NCI-H1105 (cell line): ENCODE results near the gene TBX1.
"Not testable (repeated sequence)": the region's sequence is repeated elsewhere in the genome, so short reads cannot be mapped to it uniquely, and the experiment has no call there.

ENCODE experiments used
- DNase-seq: peaks from one replicate; lab custom pipeline; 2025; lab: John Stamatoyannopoulos, UW

Gene TBX1

DNA sequence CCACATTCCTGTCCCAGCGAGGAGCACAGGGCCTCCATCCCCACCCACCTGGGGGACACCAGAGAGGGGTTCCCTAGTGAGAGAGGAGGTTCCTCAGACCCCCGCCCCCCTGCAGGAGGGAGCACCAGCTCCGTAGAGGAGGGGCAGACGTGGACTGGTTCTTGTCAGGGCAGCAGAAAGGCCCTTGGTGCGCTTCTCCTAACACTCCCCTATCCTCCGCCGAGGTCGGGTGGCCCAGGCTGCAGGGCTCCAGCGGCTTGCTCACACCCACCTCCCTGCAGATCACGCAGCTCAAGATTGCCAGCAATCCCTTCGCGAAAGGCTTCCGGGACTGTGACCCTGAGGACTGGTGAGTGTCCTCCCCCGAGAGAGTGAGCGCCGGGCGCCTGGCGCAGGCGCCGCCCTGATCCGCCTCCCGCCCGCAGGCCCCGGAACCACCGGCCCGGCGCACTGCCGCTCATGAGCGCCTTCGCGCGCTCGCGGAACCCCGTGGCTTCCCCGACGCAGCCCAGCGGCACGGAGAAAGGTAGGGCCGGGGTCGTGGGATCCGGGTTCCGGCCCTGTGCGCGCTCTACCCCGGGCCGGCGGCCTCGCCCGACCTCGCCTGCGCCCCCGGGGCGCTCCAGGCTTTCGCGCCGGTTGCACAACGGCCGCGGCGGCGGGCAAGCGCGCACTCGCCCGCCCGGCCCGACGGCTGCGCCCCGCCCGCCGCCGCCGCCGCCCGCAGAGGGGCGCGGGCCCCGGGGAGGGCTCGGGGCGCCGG is 5.1 kb downstream of the TBX1 start:
- no peak for DNase-seq

DNA sequence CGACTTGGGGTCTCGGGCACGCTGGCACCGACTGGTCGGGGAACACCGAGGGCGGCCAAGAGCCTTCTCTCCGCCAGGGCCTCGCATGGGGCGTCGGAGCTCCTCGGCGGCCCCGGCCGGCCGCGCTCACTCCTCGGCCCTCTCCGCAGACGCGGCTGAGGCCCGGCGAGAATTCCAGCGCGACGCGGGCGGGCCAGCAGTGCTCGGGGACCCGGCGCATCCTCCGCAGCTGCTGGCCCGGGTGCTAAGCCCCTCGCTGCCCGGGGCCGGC is 5.6 kb downstream of the TBX1 start:
- no peak for DNase-seq

GRCh38 chr22:19766511-19767426 is 6.2 kb downstream of the TBX1 start:
- no peak for DNase-seq

- no peak for DNase-seq
Observed at GRCh38 chr22:19767427-19768341, 7.1 kb downstream of the TBX1 start.

DNA sequence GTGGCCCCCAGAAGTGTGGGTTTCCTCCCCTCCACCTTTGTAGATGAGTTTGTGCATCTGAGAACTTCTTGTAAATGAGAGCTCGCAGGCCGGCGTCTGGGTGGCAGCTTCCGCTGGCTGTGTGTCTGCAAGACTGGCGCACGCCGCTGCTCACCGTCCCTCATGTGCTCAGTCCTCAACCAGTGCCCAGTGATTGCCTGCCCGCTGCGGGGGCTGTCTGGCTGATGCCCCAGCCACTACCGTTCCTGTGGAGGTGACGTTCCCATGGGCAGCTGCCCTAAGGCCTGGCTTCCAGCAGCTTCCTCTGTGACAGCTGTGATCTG is 8.8 kb downstream of the TBX1 start:
- DNase-seq = no peak

GRCh38 chr22:19770349-19771220 is 10.0 kb downstream of the TBX1 start:
- no peak for DNase-seq

GRCh38 chr22:19772422-19772672 is 11.8 kb downstream of the TBX1 start:
- no peak for DNase-seq

DNA sequence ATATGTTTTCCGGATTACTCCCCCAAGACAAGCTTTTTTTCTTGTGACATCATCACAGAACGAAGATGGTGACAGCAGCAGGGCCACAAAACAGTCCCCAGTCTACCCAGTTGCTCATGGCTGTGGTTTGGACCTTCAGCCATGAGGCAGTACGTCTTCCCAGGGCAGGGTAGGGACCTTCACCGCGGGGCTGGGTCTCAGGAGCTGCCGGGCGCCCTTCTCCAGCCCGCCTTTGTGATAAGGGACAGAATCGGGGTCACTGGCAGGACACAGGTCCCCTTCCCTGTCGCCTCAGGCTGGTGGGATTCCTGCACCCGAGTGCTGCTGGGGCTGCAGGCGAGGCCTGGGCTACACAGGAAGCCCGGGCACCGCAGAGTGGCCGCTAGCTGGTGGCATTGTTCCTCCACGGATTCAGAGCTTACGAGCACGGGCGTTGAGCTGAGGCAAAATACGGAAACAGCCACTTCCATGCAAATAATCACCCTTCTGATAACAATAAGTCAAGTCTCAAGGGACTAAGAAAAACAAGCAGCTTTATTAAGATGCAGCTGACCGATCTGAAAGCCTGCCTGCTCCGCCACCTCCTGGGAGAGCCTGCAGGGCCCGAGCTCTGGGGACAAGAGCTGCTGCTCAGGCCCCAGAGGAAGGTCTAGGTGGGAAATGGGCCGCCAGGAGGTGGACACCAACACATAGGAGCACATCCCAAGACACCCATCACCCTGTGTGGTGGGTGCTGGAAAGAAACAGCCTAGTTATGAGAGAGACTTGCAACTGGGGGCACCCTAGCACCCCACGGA is 12.3 kb downstream of the TBX1 start:
- no peak for DNase-seq

- no peak for DNase-seq
Observed at GRCh38 chr22:19773470-19774040, 13.0 kb downstream of the TBX1 start.

GRCh38 chr22:19774628-19775027 is 14.1 kb downstream of the TBX1 start:
- no peak for DNase-seq

DNA sequence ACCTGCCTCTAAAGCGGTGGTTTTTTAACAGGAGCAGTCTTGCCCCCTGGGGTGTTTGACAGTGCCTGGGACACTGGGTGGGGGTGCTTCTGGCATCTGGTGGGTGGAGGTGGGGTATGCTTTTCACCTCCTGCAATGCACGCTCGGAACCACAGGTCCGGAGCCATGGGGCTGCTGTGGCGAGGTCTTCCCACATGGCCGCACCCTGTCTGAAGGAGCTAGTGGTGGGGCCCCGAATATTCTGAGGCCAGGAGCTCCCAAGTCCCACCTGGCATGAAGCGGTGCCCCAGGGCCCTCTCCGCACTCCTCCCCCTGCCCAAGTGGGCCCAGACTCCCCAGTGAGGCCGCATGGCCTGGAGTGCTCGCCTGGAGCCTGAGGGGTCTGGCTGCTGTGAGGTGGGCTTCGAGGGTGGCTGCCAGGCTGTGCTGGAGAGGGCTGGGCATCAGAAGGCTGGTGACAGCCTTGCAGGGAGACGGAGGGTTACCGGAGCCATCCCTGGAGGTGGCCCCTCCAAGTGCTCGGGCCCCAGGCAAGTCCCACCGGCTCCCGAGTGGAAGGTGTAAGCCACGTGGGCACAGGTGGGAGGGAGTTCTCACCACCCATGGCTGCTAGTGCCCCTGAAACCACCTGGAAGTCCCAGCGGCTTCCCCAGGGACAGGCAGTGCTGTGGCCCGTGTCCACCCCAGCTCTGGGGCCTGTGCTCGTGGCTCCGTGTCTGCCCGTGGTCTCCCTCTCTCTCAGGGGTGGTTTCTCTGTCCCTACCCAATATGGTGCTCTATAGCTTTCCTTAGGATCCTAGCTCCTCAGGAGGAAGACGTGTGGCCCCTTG is 15.1 kb downstream of the TBX1 start:
- no peak for DNase-seq

GRCh38 chr22:19776433-19777031 is 16.0 kb downstream of the TBX1 start:
- no peak for DNase-seq

- not testable (repeated sequence) for DNase-seq
Observed at GRCh38 chr22:19777192-19777591, 16.6 kb downstream of the TBX1 start.

DNA sequence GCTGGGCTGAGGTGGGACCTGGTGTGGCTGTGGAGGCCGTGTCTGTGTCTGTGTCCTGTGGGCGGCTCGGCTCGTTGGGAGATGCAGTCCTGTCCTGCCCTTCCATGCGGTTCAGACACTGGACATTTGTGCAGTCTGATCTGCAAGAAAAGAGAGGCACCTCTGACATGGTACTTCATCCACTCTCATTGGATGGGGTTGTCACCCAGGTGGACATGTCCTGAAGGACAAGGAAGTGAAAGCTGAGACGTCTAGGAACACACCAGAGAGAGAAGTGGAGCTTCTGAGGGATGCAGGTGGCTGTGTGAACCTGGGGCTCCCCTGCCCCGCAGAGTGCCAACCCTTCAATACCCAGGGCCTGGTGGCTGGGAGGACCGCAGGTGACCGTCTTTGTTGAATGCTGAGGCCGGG is 18.4 kb downstream of the TBX1 start:
- DNase-seq = no peak

DNA sequence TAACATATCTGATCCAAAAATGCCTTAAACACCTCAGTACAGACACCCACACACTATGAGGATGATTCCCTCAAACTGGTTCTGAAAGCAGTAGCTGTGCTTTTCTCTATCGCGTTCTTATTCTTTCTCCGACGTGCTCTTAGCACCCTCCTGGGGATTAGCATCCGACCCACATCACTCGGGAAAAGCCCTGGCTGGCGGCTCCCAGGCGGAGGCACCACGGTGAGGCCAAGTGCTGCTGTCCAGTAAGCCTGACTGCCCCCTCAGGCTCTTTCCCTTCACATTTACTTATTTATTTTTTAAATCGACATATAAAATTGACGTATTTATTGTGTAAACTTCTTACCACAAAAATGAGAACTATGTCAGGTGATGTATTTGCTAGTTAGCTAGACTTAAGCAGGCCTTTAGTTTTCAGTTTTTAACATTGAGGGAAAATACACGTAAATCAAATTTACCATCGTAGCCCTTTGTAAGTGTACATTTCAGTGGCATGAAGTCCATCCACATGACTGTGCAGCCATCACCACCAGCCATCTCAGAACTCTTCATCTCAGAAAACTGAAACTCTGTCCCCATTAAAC is 19.2 kb downstream of the TBX1 start:
- DNase-seq = no peak

- DNase-seq = no peak
Observed at GRCh38 chr22:19782533-19782932, 22.0 kb downstream of the TBX1 start.

DNA sequence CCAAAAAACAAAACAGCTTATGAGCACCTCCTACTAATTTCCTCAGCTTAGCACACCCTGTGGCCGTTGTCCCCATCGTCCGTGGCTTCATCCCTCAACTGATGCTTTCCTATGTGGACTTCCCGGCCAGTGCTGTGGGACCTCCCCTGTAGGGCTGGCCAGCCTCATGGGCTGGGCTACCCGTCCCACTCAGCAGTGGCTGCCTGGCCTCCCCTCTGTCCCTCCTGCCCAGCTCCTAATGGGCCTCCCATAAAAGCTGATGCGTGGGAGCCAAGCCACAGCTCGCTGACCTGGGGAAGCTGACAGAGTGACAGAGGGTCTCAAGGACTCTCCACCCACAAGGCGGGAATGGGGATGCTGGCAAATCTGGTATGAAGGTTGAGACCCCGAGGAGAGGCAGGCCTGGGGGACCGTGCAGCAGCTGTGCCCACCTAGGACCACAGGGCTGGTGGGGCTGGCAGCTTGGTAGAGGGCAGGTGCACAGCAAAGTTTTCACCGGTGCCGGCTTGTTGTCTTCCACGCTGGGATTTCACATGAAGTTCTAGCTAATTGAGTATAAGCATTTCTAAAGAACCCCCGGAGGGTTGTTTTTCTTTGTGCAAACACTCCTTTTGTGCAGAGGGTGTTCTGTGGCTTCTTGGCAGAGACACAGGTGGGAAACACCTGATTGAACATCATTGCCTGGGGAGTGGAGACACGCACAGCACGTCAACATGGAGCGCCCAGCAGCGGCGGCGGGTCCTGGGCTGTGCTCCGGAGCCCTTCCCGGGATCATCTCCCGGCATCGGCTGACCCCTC is 23.2 kb downstream of the TBX1 start:
- no peak for DNase-seq
